ENCODE data around the gene TESMIN. TPM values are rescaled to one million over a fixed set of nuclear protein-coding genes. Genes with fewer than 3 reads are reported as not detected.

Gene TESMIN
- total RNA-seq, 1 donor from 2014 or later, result 1.1 TPM

- DNase-seq (ENCODE audit: low read depth) (peak; percentile 18), FAIRE-seq (no peak)
- H3K27ac ChIP-seq (ENCODE audit: low read depth, low read length), result no peak overlapping the region
- Mint-ChIP-seq H3K4me1 (ENCODE audit: low read depth, unreplicated experiment) (peaks cover 1% of the 10 kb centered on the region), H3K36me3 (ENCODE audit: low read depth, unreplicated experiment) (no peaks in the 10 kb centered on the region), H3K4me3 (ENCODE audit: unreplicated experiment) (peak overlapping the region; percentile 9), H3K27me3 (ENCODE audit: low read depth, unreplicated experiment) (peaks cover 57% of the 10 kb centered on the region), H3K27ac (ENCODE audit: unreplicated experiment) (no peak overlapping the region), H3K9me3 (ENCODE audit: unreplicated experiment) (peaks cover 15% of the 10 kb centered on the region)
- peaks cover 14% of the 10 kb centered on the region for H3K9me3 ChIP-seq (ENCODE audit: insufficient read depth, low read depth, low read length)
- H4K20me1 ChIP-seq (ENCODE audit: insufficient read depth, low read length), result peaks cover 13% of the 10 kb centered on the region
- no peak overlapping the region for H2AFZ ChIP-seq (ENCODE audit: low read depth, low read length)
- peaks cover 14% of the 10 kb centered on the region for H3K4me1 ChIP-seq (ENCODE audit: insufficient read depth, low read length)
- H3K9ac ChIP-seq (ENCODE audit: low read length), result no peak overlapping the region
- TF ChIP-seq EZH2 (IDR thresholded peaks at IDR 0.05; ENCODE audit: insufficient read depth, low read length) (no peak), CTCF (IDR thresholded peaks at IDR 0.05; ENCODE audit: insufficient read depth, low read depth, low read length) (no peak)
- no peaks in the 10 kb centered on the region for H3K36me3 ChIP-seq (ENCODE audit: insufficient read depth, low read length)
- H3K79me2 ChIP-seq (ENCODE audit: insufficient read depth, low read length), result no peaks in the 10 kb centered on the region
- no peak overlapping the region for H3K4me2 ChIP-seq (ENCODE audit: low read length)
- H3K4me3 ChIP-seq (ENCODE audit: insufficient read depth, low read depth, low read length), result no peak overlapping the region
- peaks cover 53% of the 10 kb centered on the region for H3K27me3 ChIP-seq (ENCODE audit: insufficient read depth, low read length)
Observed at GRCh38 chr11:68661697-68662603, 89.4 kb downstream of the TESMIN start.

- no peaks in the 10 kb centered on the region for H3K79me2 ChIP-seq (ENCODE audit: insufficient read depth, low read length)
- peaks cover 13% of the 10 kb centered on the region for H4K20me1 ChIP-seq (ENCODE audit: insufficient read depth, low read length)
- Mint-ChIP-seq H3K27me3 (ENCODE audit: low read depth, unreplicated experiment) (peaks cover 51% of the 10 kb centered on the region), H3K27ac (ENCODE audit: unreplicated experiment) (no peak overlapping the region), H3K4me3 (ENCODE audit: unreplicated experiment) (no peak overlapping the region), H3K9me3 (ENCODE audit: unreplicated experiment) (peaks cover 16% of the 10 kb centered on the region), H3K36me3 (ENCODE audit: low read depth, unreplicated experiment) (no peaks in the 10 kb centered on the region), H3K4me1 (ENCODE audit: low read depth, unreplicated experiment) (peaks cover 1% of the 10 kb centered on the region)
- H3K4me1 ChIP-seq (ENCODE audit: insufficient read depth, low read length), result peaks cover 14% of the 10 kb centered on the region
- H3K27me3 ChIP-seq (ENCODE audit: insufficient read depth, low read length), result peaks cover 52% of the 10 kb centered on the region
- FAIRE-seq (no peak), DNase-seq (ENCODE audit: low read depth) (no peak)
- H3K36me3 ChIP-seq (ENCODE audit: insufficient read depth, low read length), result no peaks in the 10 kb centered on the region
- H3K4me3 ChIP-seq (ENCODE audit: insufficient read depth, low read depth, low read length), result no peak overlapping the region
- no peak overlapping the region for H3K9ac ChIP-seq (ENCODE audit: low read length)
- no peak overlapping the region for H2AFZ ChIP-seq (ENCODE audit: low read depth, low read length)
- no peak overlapping the region for H3K27ac ChIP-seq (ENCODE audit: low read depth, low read length)
- H3K9me3 ChIP-seq (ENCODE audit: insufficient read depth, low read depth, low read length), result peaks cover 14% of the 10 kb centered on the region
- TF ChIP-seq CTCF (IDR thresholded peaks at IDR 0.05; ENCODE audit: insufficient read depth, low read depth, low read length) (no peak), EZH2 (IDR thresholded peaks at IDR 0.05; ENCODE audit: insufficient read depth, low read length) (no peak)
- no peak overlapping the region for H3K4me2 ChIP-seq (ENCODE audit: low read length)
Observed at GRCh38 chr11:68661014-68661413, 90.3 kb downstream of the TESMIN start.
